SW 1271 (cell line): ENCODE measurements around the gene SGTA.
A peak's percentile ranks its signal among the peaks of the same experiment; 100 is the strongest.
"Not testable (repeated sequence)": the region's sequence is repeated elsewhere in the genome, so short reads cannot be mapped to it uniquely, and the experiment has no call there.

Source experiments
- DNase-seq, 2 experiments: peaks; one replicate each; lab custom pipeline; 2025; lab: John Stamatoyannopoulos, UW

SGTA gene

GRCh38 chr19:2726904-2727639 lies 56.0 kb downstream of the SGTA start:
- DNase-seq: no peak

GRCh38 chr19:2726160-2726855 lies 56.8 kb downstream of the SGTA start:
- DNase-seq: no peak

GRCh38 chr19:2724148-2724557 lies 58.9 kb downstream of the SGTA start:
- DNase-seq: no peak

- DNase-seq: no peak
Observed at GRCh38 chr19:2723747-2724146, 59.3 kb downstream of the SGTA start.

- DNase-seq: no peak
Observed at GRCh38 chr19:2723345-2723715, 59.7 kb downstream of the SGTA start.

GRCh38 chr19:2722541-2723344 lies 60.3 kb downstream of the SGTA start:
- DNase-seq: peak in 1 of 2 experiments; percentile 51

GRCh38 chr19:2721570-2722540 lies 61.2 kb downstream of the SGTA start:
- DNase-seq: no peak

GRCh38 chr19:2720777-2721569 lies 62.1 kb downstream of the SGTA start, which contains the start of gene DIRAS1:
Gene DIRAS1, minus strand, starts transcription at chr19:2721372. Its CDS starts 3,566 bp downstream, at chr19:2717806.
- no peak for DNase-seq

GRCh38 chr19:2719920-2720776 lies 62.9 kb downstream of the SGTA start:
- peak in 1 of 2 experiments; percentile 9 for DNase-seq

GRCh38 chr19:2719232-2719735 lies 63.8 kb downstream of the SGTA start:
- DNase-seq: no peak

- no peak for DNase-seq
Observed at GRCh38 chr19:2717638-2718541, 65.2 kb downstream of the SGTA start.

- DNase-seq: no peak
Observed at GRCh38 chr19:2716722-2717637, 66.1 kb downstream of the SGTA start.

GRCh38 chr19:2716275-2716650 lies 66.8 kb downstream of the SGTA start:
- no peak for DNase-seq

- DNase-seq: no peak
Observed at GRCh38 chr19:2715470-2716274, 67.4 kb downstream of the SGTA start.

- DNase-seq: no peak
Observed at GRCh38 chr19:2714531-2715269, 68.4 kb downstream of the SGTA start.

GRCh38 chr19:2714102-2714501 lies 69.0 kb downstream of the SGTA start:
- DNase-seq: not testable (repeated sequence)
